Nephron (organoid): Measurements from ENCODE around the gene PSMC3.
"Not testable (repeated sequence)": the region's sequence is repeated elsewhere in the genome, so short reads cannot be mapped to it uniquely, and the experiment has no call there.

Experiments used
- H3K27ac Mint-ChIP-seq, 3 experiments: 2 replicates each; pipeline ENCODE4 v1.8.0; 2020; ENCODE audit warnings: mixed read lengths in 3 of 3, mild to moderate bottlenecking in 2 of 3, moderate library complexity in 1 of 3
- H3K27me3 Mint-ChIP-seq: 2 replicates; pipeline ENCODE4 v1.8.0; 2021; ENCODE audit warnings: low read depth, mild to moderate bottlenecking, moderate library complexity, mixed read lengths
- H3K36me3 Mint-ChIP-seq: 2 replicates; pipeline ENCODE4 v1.8.0; 2020; ENCODE audit warnings: low read depth, mixed read lengths
- H3K4me1 Mint-ChIP-seq: 2 replicates; pipeline ENCODE4 v1.8.0; 2020; ENCODE audit warnings: mixed read lengths
- H3K4me3 Mint-ChIP-seq, 3 experiments: 2 replicates each; pipeline ENCODE4 v1.8.0; 2020; ENCODE audit warnings: mild to moderate bottlenecking in 3 of 3, mixed read lengths in 3 of 3, moderate library complexity in 2 of 3
- H3K9me3 Mint-ChIP-seq: 2 replicates; pipeline ENCODE4 v1.8.0; 2020; ENCODE audit warnings: mixed read lengths
- TF ChIP-seq, protein P1 (sequence below), 3 experiments: fragments of 200-600 bp; sonication (generic); IDR thresholded peaks; one replicate each; pipeline ENCODE4 v1.5.0; 2021; ENCODE audit warnings: antibody characterized with exemption in 3 of 3; ENCODE audit not compliant: unreplicated experiment in 3 of 3

The PSMC3 gene

GRCh38 chr11:47466701-47467250, 40.5 kb upstream of the PSMC3 start:
- Mint-ChIP-seq H3K4me3 (no peak overlapping the region), H3K27ac (peak overlapping the region; percentile 41 to 97 (median 86)), H3K36me3 (peaks cover 42% of the 10 kb centered on the region), H3K4me1 (peaks cover 42% of the 10 kb centered on the region), H3K27me3 (no peaks in the 10 kb centered on the region), H3K9me3 (no peaks in the 10 kb centered on the region)
- TF ChIP-seq, protein P1, sequence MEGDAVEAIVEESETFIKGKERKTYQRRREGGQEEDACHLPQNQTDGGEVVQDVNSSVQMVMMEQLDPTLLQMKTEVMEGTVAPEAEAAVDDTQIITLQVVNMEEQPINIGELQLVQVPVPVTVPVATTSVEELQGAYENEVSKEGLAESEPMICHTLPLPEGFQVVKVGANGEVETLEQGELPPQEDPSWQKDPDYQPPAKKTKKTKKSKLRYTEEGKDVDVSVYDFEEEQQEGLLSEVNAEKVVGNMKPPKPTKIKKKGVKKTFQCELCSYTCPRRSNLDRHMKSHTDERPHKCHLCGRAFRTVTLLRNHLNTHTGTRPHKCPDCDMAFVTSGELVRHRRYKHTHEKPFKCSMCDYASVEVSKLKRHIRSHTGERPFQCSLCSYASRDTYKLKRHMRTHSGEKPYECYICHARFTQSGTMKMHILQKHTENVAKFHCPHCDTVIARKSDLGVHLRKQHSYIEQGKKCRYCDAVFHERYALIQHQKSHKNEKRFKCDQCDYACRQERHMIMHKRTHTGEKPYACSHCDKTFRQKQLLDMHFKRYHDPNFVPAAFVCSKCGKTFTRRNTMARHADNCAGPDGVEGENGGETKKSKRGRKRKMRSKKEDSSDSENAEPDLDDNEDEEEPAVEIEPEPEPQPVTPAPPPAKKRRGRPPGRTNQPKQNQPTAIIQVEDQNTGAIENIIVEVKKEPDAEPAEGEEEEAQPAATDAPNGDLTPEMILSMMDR (IDR thresholded peaks at IDR 0.05; ENCODE audit: unreplicated experiment in 3 of 3) = no peak

- H3K27ac Mint-ChIP-seq = peak overlapping the region in 2 of 3 experiments; percentile 86 to 97
- H3K27me3 Mint-ChIP-seq = no peaks in the 10 kb centered on the region
- no peaks in the 10 kb centered on the region for H3K9me3 Mint-ChIP-seq
- no peak overlapping the region for H3K4me3 Mint-ChIP-seq
- peaks cover 42% of the 10 kb centered on the region for H3K36me3 Mint-ChIP-seq
- TF ChIP-seq, protein P1 (IDR thresholded peaks at IDR 0.05; ENCODE audit: unreplicated experiment in 3 of 3) = no peak
- H3K4me1 Mint-ChIP-seq = peaks cover 42% of the 10 kb centered on the region
Observed at GRCh38 chr11:47466201-47466600, 40.0 kb upstream of the PSMC3 start.

DNA sequence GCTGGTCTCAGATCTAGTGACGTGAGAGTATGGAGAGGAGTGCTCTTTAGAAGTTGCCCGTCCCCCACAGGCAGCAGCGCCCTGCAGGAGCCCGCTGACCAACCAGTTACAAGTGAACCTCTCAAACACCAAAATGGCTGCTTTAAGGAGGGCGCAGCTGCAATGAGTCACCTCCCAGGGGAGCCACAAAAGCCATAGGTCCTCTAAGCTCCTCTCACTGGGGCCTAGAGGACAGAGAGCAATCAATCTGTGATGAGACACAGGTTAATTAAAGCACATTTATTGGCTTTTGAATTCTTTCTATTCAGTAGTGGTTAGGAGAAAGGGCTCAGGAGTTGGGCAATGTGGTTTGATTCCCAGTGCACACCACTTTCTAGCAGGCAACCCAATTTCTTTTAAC, 38.2 kb upstream of the PSMC3 start:
- TF ChIP-seq, protein P1 (IDR thresholded peaks at IDR 0.05; ENCODE audit: unreplicated experiment in 3 of 3) = no peak
- Mint-ChIP-seq H3K4me3 (no peak overlapping the region), H3K27me3 (no peaks in the 10 kb centered on the region), H3K36me3 (peaks cover 33% of the 10 kb centered on the region), H3K9me3 (no peaks in the 10 kb centered on the region), H3K27ac (no peak overlapping the region), H3K4me1 (peaks cover 40% of the 10 kb centered on the region)

DNA sequence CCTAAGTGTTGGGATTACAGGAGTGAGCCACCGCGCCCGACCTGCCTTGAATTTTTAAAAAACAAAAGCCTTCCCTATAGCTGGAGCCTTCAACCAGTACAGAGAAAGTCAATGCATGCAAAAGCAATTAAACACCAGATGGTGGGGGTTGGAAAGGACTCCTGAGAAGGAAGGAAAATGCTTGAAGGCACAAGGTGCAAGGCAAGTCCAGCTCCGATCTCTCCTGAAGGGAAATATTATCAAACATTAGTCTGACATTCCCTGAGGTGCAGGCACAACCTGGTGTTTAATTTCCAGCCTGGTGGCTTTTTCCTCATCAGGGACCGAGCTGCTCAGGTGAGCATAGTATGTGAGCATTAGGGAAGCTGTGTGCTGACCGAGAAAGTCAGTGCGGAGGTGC, 35.6 kb upstream of the PSMC3 start:
- Mint-ChIP-seq H3K9me3 (no peaks in the 10 kb centered on the region), H3K27me3 (no peaks in the 10 kb centered on the region), H3K4me1 (peaks cover 16% of the 10 kb centered on the region), H3K27ac (peak overlapping the region; percentile 18 to 71 (median 51)), H3K4me3 (no peak overlapping the region), H3K36me3 (peaks cover 18% of the 10 kb centered on the region)
- TF ChIP-seq, protein P1 (IDR thresholded peaks at IDR 0.05; ENCODE audit: unreplicated experiment in 3 of 3) = no peak

DNA sequence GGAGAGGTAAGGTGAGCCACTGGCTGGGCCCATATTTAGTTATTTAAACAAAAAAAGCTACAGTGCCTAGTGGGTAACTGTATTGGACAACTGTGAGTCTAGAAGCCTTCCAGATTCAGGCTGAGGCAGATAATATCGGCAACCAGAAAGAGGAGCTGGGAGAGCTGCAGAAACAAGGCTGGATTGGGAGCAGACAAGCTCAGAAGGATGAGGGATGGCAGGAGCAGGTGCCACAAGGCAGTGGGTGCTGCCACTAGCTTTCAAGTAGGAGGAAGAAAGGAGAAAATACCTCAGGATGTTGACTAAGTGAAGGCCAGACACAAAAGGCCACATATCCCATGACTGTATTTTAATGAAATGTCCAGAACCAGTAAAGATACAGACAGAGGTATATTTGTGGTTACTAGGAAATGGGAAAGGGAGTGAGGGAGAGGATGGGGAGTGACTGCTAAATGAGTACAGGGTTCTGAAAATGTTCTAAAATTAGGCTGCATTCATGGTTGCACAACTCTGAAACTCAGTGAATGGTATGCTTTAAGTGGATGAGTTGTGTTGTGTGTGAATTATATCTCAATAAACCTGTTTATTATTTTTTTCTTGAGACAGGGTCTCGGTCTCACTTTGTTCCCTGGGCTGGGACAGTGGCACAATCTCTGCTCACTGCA, 34.5 kb upstream of the PSMC3 start:
- H3K27me3 Mint-ChIP-seq = no peaks in the 10 kb centered on the region
- no peaks in the 10 kb centered on the region for H3K9me3 Mint-ChIP-seq
- TF ChIP-seq, protein P1 (IDR thresholded peaks at IDR 0.05; ENCODE audit: unreplicated experiment in 3 of 3) = no peak
- H3K4me3 Mint-ChIP-seq = no peak overlapping the region
- H3K36me3 Mint-ChIP-seq = peaks cover 18% of the 10 kb centered on the region
- H3K27ac Mint-ChIP-seq = peak overlapping the region in 1 of 3 experiments; percentile 28
- H3K4me1 Mint-ChIP-seq = peaks cover 7% of the 10 kb centered on the region

DNA sequence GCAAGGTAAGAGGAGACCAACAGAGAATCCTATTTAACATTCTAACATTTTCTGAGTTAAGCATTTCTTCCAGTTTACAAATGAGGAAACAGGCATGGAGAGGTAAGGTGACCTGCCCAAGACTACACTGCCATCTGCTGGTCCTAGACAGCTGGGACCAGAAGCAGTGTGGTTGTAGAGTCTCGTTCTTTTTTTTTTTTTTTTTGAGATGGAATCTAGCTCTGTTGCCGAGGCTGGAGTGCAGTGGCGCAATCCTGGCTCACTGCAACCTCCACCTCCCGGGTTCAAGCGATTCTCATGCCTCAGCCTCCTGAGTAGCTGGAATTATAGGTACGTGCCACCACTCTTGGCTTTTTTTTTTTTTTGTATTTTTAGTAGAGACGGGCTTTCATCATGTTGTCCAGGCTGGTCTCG, 28.0 kb upstream of the PSMC3 start:
- not testable (repeated sequence) for H3K27me3 Mint-ChIP-seq

More for the DNA sequence above, 28.0 kb upstream of the PSMC3 start:
- not testable (repeated sequence) for H3K36me3 Mint-ChIP-seq, H3K4me1 Mint-ChIP-seq, H3K9me3 Mint-ChIP-seq, H3K4me3 Mint-ChIP-seq
- TF ChIP-seq, protein P1 (IDR thresholded peaks at IDR 0.05; ENCODE audit: unreplicated experiment in 3 of 3) = peak; percentile 62 to 72 (median 69)
- peak overlapping the region in 2 of 3 experiments; percentile 39 to 45 for H3K27ac Mint-ChIP-seq
